ENCODE measurements around the gene PLEKHG3. TPM values are rescaled to one million over a fixed set of nuclear protein-coding genes. Genes with fewer than 3 reads are reported as not detected.

The PLEKHG3 gene
- total and polyA plus RNA-seq, 2 donors (not counting 1 experiment from before 2014, with no cell fraction given) = 0.17 to 3.0 TPM

- Histone ChIP-seq H3K4me3 (replicated peaks in 1 of 4; ENCODE audit: control extremely low read depth in 1 of 4, insufficient read depth in 1 of 4, low read depth in 3 of 4, low read length in 4 of 4) (no peak overlapping the region), H2AFZ (ENCODE audit: low read length) (no peak overlapping the region), H3K4me1 (ENCODE audit: control insufficient read depth, extremely low read depth, insufficient read depth, low read length) (peaks cover 2% of the 10 kb centered on the region), H3K27me3 (ENCODE audit: control insufficient read depth, insufficient read depth, low read length) (no peaks in the 10 kb centered on the region), H3K36me3 (ENCODE audit: control insufficient read depth, insufficient read depth, low read length) (no peaks in the 10 kb centered on the region), H3K4me2 (ENCODE audit: extremely low read depth, insufficient read depth, low read length) (no peak overlapping the region), H3K27ac (ENCODE audit: insufficient read depth, low read length) (no peak overlapping the region), H3K9ac (ENCODE audit: insufficient read depth, low read length) (no peak overlapping the region), H3K9me3 (ENCODE audit: control insufficient read depth, insufficient read depth, low read depth, low read length) (no peaks in the 10 kb centered on the region), H3K79me2 (ENCODE audit: control insufficient read depth, insufficient read depth, low read length) (no peaks in the 10 kb centered on the region), H4K20me1 (ENCODE audit: control insufficient read depth, extremely low read depth, insufficient read depth, low read length) (no peaks in the 10 kb centered on the region)
- no peak for DNase-seq (ENCODE audit: low read depth in 2 of 2)
- no peak for TF ChIP-seq CTCF (conservative IDR thresholded peaks at IDR 0.05 in 1 of 2, IDR thresholded peaks at IDR 0.05 in 1 of 2; ENCODE audit: low read depth in 1 of 2, low read length in 2 of 2)
- TF ChIP-seq EZH2 (IDR thresholded peaks at IDR 0.05; ENCODE audit: low read length, missing control alignments) = no peak
These were observed 44.3 kb downstream of the PLEKHG3 start for GRCh38 chr14:64748521-64748920.

GRCh38 chr14:64748995-64749714 lies 44.9 kb downstream of the PLEKHG3 start:
- H3K4me1 ChIP-seq (ENCODE audit: control insufficient read depth, extremely low read depth, insufficient read depth, low read length) = peaks cover 2% of the 10 kb centered on the region
- no peaks in the 10 kb centered on the region for H4K20me1 ChIP-seq (ENCODE audit: control insufficient read depth, extremely low read depth, insufficient read depth, low read length)
- H3K4me2 ChIP-seq (ENCODE audit: extremely low read depth, insufficient read depth, low read length) = no peak overlapping the region
- H3K36me3 ChIP-seq (ENCODE audit: control insufficient read depth, insufficient read depth, low read length) = no peaks in the 10 kb centered on the region
- peaks cover 2% of the 10 kb centered on the region for H3K27me3 ChIP-seq (ENCODE audit: control insufficient read depth, insufficient read depth, low read length)
- no peak for DNase-seq (ENCODE audit: low read depth in 2 of 2)
- H3K79me2 ChIP-seq (ENCODE audit: control insufficient read depth, insufficient read depth, low read length) = no peaks in the 10 kb centered on the region
- no peak overlapping the region for H3K4me3 ChIP-seq (replicated peaks in 1 of 4; ENCODE audit: control extremely low read depth in 1 of 4, insufficient read depth in 1 of 4, low read depth in 3 of 4, low read length in 4 of 4)
- no peak overlapping the region for H3K27ac ChIP-seq (ENCODE audit: insufficient read depth, low read length)
- TF ChIP-seq CTCF (conservative IDR thresholded peaks at IDR 0.05 in 1 of 2, IDR thresholded peaks at IDR 0.05 in 1 of 2; ENCODE audit: low read depth in 1 of 2, low read length in 2 of 2) = no peak
- no peak for TF ChIP-seq EZH2 (IDR thresholded peaks at IDR 0.05; ENCODE audit: low read length, missing control alignments)
- no peaks in the 10 kb centered on the region for H3K9me3 ChIP-seq (ENCODE audit: control insufficient read depth, insufficient read depth, low read depth, low read length)
- no peak overlapping the region for H3K9ac ChIP-seq (ENCODE audit: insufficient read depth, low read length)
- H2AFZ ChIP-seq (ENCODE audit: low read length) = no peak overlapping the region

- Histone ChIP-seq H3K27ac (ENCODE audit: insufficient read depth, low read length) (no peak overlapping the region), H3K9ac (ENCODE audit: insufficient read depth, low read length) (no peak overlapping the region), H3K79me2 (ENCODE audit: control insufficient read depth, insufficient read depth, low read length) (no peaks in the 10 kb centered on the region), H3K36me3 (ENCODE audit: control insufficient read depth, insufficient read depth, low read length) (no peaks in the 10 kb centered on the region), H3K9me3 (ENCODE audit: control insufficient read depth, insufficient read depth, low read depth, low read length) (no peaks in the 10 kb centered on the region), H4K20me1 (ENCODE audit: control insufficient read depth, extremely low read depth, insufficient read depth, low read length) (no peaks in the 10 kb centered on the region), H3K4me3 (replicated peaks in 1 of 4; ENCODE audit: control extremely low read depth in 1 of 4, insufficient read depth in 1 of 4, low read depth in 3 of 4, low read length in 4 of 4) (no peak overlapping the region), H3K27me3 (ENCODE audit: control insufficient read depth, insufficient read depth, low read length) (peaks cover 9% of the 10 kb centered on the region), H3K4me1 (ENCODE audit: control insufficient read depth, extremely low read depth, insufficient read depth, low read length) (peaks cover 3% of the 10 kb centered on the region), H3K4me2 (ENCODE audit: extremely low read depth, insufficient read depth, low read length) (no peak overlapping the region), H2AFZ (ENCODE audit: low read length) (no peak overlapping the region)
- no peak for DNase-seq (ENCODE audit: low read depth in 2 of 2)
- TF ChIP-seq EZH2 (IDR thresholded peaks at IDR 0.05; ENCODE audit: low read length, missing control alignments) (no peak), CTCF (conservative IDR thresholded peaks at IDR 0.05 in 1 of 2, IDR thresholded peaks at IDR 0.05 in 1 of 2; ENCODE audit: low read depth in 1 of 2, low read length in 2 of 2) (no peak)
These were observed 48.7 kb downstream of the PLEKHG3 start for GRCh38 chr14:64752909-64753308.

Data from fibroblast of lung (primary cell).